OCI-M1 (cell line): ENCODE results near the gene EML2.
"Not testable (repeated sequence)": the region's sequence is repeated elsewhere in the genome, so short reads cannot be mapped to it uniquely, and the experiment has no call there.

Source experiments
- DNase-seq: peaks from one replicate; lab custom pipeline; 2025; lab: John Stamatoyannopoulos, UW

Gene EML2

GRCh38 chr19:45653634-45654033, 14.4 kb upstream of the EML2 start:
- no peak for DNase-seq

GRCh38 chr19:45650722-45651121, 11.5 kb upstream of the EML2 start:
- DNase-seq = peak; percentile 74

- DNase-seq = no peak
These were observed 7.1 kb upstream of the EML2 start for GRCh38 chr19:45646345-45646698.

GRCh38 chr19:45645631-45646344, 6.6 kb upstream of the EML2 start:
- DNase-seq = peak; percentile 99

- DNase-seq = no peak
These were observed 6.0 kb upstream of the EML2 start for GRCh38 chr19:45645068-45645630.

- no peak for DNase-seq
These were observed 5.0 kb upstream of the EML2 start for GRCh38 chr19:45643927-45644771.

- peak; percentile 97 for DNase-seq
These were observed 4.1 kb upstream of the EML2 start for GRCh38 chr19:45643024-45643926.

- DNase-seq = peak; percentile 100
These were observed 2.3 kb upstream of the EML2 start for GRCh38 chr19:45641274-45642105.

- DNase-seq = no peak
These were observed 1.7 kb upstream of the EML2 start for GRCh38 chr19:45640849-45641273.

GRCh38 chr19:45637890-45638667, 1.1 kb downstream of the EML2 start:
- DNase-seq = no peak

- no peak for DNase-seq
These were observed 2.3 kb downstream of the EML2 start for GRCh38 chr19:45636902-45637301.

- DNase-seq = no peak
These were observed 2.9 kb downstream of the EML2 start for GRCh38 chr19:45636275-45636674.

- DNase-seq = no peak
These were observed 6.6 kb downstream of the EML2 start for GRCh38 chr19:45632468-45633196.

GRCh38 chr19:45630463-45630862, 8.7 kb downstream of the EML2 start:
- DNase-seq = no peak

GRCh38 chr19:45629704-45630103, 9.5 kb downstream of the EML2 start:
- DNase-seq = no peak

GRCh38 chr19:45628219-45628618, 11.0 kb downstream of the EML2 start:
- DNase-seq = not testable (repeated sequence)

- no peak for DNase-seq
These were observed 15.2 kb downstream of the EML2 start for GRCh38 chr19:45623984-45624383.

GRCh38 chr19:45621976-45622503, 17.2 kb downstream of the EML2 start:
- DNase-seq = no peak

GRCh38 chr19:45621389-45621788, 17.8 kb downstream of the EML2 start:
- DNase-seq = no peak

GRCh38 chr19:45616704-45617017, 22.5 kb downstream of the EML2 start:
- no peak for DNase-seq
